Measurements from ENCODE around the gene HMCN1. TPM values are rescaled to one million over a fixed set of nuclear protein-coding genes. Genes with fewer than 3 reads are reported as not detected.

HMCN1 gene
- polyA plus RNA-seq, 1 of the 3 experiments (the other 2 are of a cell fraction) = 59.5 TPM

DNA sequence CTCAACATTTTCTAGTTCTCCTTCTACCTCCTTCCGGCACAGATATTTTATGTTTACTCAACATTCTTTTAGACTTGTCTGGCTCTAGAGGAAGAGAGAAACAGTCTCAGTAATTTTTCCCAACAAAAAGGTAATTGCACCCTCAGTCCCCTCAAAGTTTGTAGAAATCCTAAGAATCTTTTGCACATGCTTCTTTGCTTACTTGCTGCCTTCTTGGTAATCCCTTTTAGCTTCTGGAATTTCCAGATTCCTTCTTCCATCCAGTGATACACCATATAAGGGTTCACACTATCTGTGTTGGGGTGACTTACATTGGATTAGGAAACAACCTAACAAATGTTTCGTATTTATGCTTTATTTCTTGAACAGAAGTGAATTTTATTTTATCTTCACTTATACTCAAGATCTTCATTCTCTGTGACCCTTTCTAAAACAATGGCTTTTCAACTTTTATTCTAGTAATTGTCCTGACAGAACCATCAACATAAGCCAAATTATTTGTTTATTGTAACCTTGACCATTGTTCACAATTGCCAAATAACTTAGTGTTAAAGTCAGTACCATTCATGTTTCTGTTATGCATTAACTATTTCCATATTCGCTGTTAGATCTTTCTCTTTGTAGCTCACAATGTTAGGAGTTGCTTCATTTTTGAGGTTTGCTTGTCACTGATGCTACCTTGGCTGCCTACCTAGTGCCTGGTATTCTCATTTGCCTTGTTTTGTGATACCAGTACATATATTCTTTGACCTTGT, 238.1 kb downstream of the HMCN1 start:
- H3K4me3 ChIP-seq (ENCODE audit: low read depth in 2 of 2, low read length in 1 of 2) = no peak overlapping the region
- H3K9ac ChIP-seq = peak overlapping the region; percentile 1; the same call in 1 of the 2 replicates
- peak overlapping the region; percentile 11 to 78; a peak in 3 of 4 replicates for H3K27ac ChIP-seq (ENCODE audit: low read depth in 2 of 2, low read length in 1 of 2)
- no peak overlapping the region for H2AFZ ChIP-seq (ENCODE audit: low read depth)
- WGBS (ENCODE audit: low lambda C conversion rate) = 12% methylated on average over 3 of the region's 3 CpGs
- no peaks in the 10 kb centered on the region for H4K20me1 ChIP-seq (ENCODE audit: insufficient read depth)
- ChIA-PET CTCF (no interaction called here), POLR2A (no interaction called here)
- H3K79me2 ChIP-seq (ENCODE audit: insufficient read depth) = no peaks in the 10 kb centered on the region
- H3K27me3 ChIP-seq (ENCODE audit: insufficient read depth) = peaks cover 4% of the 10 kb centered on the region; the same call in 1 of the 2 replicates
- H3K4me1 ChIP-seq (ENCODE audit: control insufficient read depth in 1 of 2, insufficient read depth in 2 of 2, low read depth in 1 of 2, low read length in 1 of 2) = peaks cover 0 to 5% of the 10 kb centered on the region in 2 experiments; a peak in 3 of 4 replicates
- TF ChIP-seq GATA2 (CRISPR knock-in tag; IDR thresholded peaks at IDR 0.05) (no peak), EZH2phosphoT487 (IDR thresholded peaks at IDR 0.05; ENCODE audit: borderline replicate concordance, low read depth) (no peak), RXRA (IDR thresholded peaks at IDR 0.05; ENCODE audit: borderline replicate concordance, low read depth) (no peak), TCF12 (IDR thresholded peaks at IDR 0.05) (no peak), SMC3 (IDR thresholded peaks at IDR 0.05; ENCODE audit: low read depth, low read length) (no peak), YY1 (IDR thresholded peaks at IDR 0.05; ENCODE audit: low read depth) (no peak), MXI1 (IDR thresholded peaks at IDR 0.05; ENCODE audit: low read depth, low read length) (no peak), GABPA (IDR thresholded peaks at IDR 0.05; ENCODE audit: low read depth) (no peak), CHD2 (IDR thresholded peaks at IDR 0.05; ENCODE audit: low read length, partially characterized antibody) (no peak), FOXJ3 (CRISPR knock-in tag; IDR thresholded peaks at IDR 0.05) (no peak), EP300 (IDR thresholded peaks at IDR 0.05; ENCODE audit: borderline replicate concordance in 1 of 2, low read depth in 1 of 2, low read length in 1 of 2) (no peak), SIN3A (IDR thresholded peaks at IDR 0.05; ENCODE audit: borderline replicate concordance, low read depth, low read length) (no peak)
- TF ChIP-seq, protein P1, sequence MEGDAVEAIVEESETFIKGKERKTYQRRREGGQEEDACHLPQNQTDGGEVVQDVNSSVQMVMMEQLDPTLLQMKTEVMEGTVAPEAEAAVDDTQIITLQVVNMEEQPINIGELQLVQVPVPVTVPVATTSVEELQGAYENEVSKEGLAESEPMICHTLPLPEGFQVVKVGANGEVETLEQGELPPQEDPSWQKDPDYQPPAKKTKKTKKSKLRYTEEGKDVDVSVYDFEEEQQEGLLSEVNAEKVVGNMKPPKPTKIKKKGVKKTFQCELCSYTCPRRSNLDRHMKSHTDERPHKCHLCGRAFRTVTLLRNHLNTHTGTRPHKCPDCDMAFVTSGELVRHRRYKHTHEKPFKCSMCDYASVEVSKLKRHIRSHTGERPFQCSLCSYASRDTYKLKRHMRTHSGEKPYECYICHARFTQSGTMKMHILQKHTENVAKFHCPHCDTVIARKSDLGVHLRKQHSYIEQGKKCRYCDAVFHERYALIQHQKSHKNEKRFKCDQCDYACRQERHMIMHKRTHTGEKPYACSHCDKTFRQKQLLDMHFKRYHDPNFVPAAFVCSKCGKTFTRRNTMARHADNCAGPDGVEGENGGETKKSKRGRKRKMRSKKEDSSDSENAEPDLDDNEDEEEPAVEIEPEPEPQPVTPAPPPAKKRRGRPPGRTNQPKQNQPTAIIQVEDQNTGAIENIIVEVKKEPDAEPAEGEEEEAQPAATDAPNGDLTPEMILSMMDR (IDR thresholded peaks at IDR 0.05) = no peak
- TF ChIP-seq, protein P2, sequence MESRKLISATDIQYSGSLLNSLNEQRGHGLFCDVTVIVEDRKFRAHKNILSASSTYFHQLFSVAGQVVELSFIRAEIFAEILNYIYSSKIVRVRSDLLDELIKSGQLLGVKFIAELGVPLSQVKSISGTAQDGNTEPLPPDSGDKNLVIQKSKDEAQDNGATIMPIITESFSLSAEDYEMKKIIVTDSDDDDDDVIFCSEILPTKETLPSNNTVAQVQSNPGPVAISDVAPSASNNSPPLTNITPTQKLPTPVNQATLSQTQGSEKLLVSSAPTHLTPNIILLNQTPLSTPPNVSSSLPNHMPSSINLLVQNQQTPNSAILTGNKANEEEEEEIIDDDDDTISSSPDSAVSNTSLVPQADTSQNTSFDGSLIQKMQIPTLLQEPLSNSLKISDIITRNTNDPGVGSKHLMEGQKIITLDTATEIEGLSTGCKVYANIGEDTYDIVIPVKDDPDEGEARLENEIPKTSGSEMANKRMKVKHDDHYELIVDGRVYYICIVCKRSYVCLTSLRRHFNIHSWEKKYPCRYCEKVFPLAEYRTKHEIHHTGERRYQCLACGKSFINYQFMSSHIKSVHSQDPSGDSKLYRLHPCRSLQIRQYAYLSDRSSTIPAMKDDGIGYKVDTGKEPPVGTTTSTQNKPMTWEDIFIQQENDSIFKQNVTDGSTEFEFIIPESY (IDR thresholded peaks at IDR 0.05; ENCODE audit: borderline replicate concordance, low read depth) = no peak
- TF ChIP-seq, protein P3, sequence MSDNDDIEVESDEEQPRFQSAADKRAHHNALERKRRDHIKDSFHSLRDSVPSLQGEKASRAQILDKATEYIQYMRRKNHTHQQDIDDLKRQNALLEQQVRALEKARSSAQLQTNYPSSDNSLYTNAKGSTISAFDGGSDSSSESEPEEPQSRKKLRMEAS (IDR thresholded peaks at IDR 0.05; ENCODE audit: low read depth) = no peak
- TF ChIP-seq, protein P4, sequence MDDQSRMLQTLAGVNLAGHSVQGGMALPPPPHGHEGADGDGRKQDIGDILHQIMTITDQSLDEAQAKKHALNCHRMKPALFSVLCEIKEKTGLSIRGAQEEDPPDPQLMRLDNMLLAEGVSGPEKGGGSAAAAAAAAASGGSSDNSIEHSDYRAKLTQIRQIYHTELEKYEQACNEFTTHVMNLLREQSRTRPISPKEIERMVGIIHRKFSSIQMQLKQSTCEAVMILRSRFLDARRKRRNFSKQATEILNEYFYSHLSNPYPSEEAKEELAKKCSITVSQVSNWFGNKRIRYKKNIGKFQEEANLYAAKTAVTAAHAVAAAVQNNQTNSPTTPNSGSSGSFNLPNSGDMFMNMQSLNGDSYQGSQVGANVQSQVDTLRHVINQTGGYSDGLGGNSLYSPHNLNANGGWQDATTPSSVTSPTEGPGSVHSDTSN (IDR thresholded peaks at IDR 0.05) = no peak
- H3K9me3 ChIP-seq = no peaks in the 10 kb centered on the region
- no peaks in the 10 kb centered on the region for H3K9me2 ChIP-seq
- peaks cover 18% of the 10 kb centered on the region for H3F3A ChIP-seq (replicated peaks; ENCODE audit: insufficient read depth)
- peaks cover 2 to 6% of the 10 kb centered on the region in 2 experiments for H3K36me3 ChIP-seq (replicated peaks in 1 of 2; ENCODE audit: control insufficient read depth in 1 of 2, insufficient read depth in 2 of 2, low read length in 1 of 2)
- peak overlapping the region; percentile 5; the same call in 1 of the 2 replicates for H3K4me2 ChIP-seq
- no peak for DNase-seq
